Neural crest cell (in vitro differentiated cells): ENCODE results near the gene IWS1. TPM values are rescaled to one million over a fixed set of nuclear protein-coding genes. Genes with fewer than 3 reads are reported as not detected.

Source experiments
- DNase-seq: peaks from one replicate; pipeline ENCODE4 v3.0.0; 2021; ENCODE audit warnings: low read depth, mixed read lengths, low spot score
- H3K27ac Mint-ChIP-seq: one replicate; pipeline ENCODE4 v1.8.0; 2021; ENCODE audit warnings: mild to moderate bottlenecking, mixed read lengths; ENCODE audit not compliant: unreplicated experiment
- H3K27me3 Mint-ChIP-seq: 2 replicates; pipeline ENCODE4 v1.8.0; 2021; ENCODE audit warnings: low read depth, mild to moderate bottlenecking, mixed read lengths
- H3K36me3 Mint-ChIP-seq: 2 replicates; pipeline ENCODE4 v1.8.0; 2021; ENCODE audit warnings: low read depth, mild to moderate bottlenecking, mixed read lengths
- H3K4me1 Mint-ChIP-seq: 2 replicates; pipeline ENCODE4 v1.8.0; 2021; ENCODE audit warnings: mixed read lengths
- H3K4me3 Mint-ChIP-seq: one replicate; pipeline ENCODE4 v1.8.0; 2021; ENCODE audit warnings: mild to moderate bottlenecking, mixed read lengths
- H3K9me3 Mint-ChIP-seq: 2 replicates; pipeline ENCODE4 v1.8.0; 2021; ENCODE audit warnings: mixed read lengths
- CTCF ChIP-seq: fragments of 200-600 bp; sonication (generic); conservative IDR thresholded peaks from 2 replicates; pipeline ENCODE4 v1.5.0; 2021; ENCODE audit warnings: antibody characterized with exemption, mild to moderate bottlenecking
- total RNA-seq: library from RNA; stranded (reverse); gene quantifications from 2 replicates; pipeline ENCODE4 v1.2.1, GENCODE V29; 2021

IWS1 gene
- total RNA-seq, 1 donor from 2014 or later: 63.0 TPM

GRCh38 chr2:127537644-127538043, 11.4 kb upstream of the IWS1 start:
- Mint-ChIP-seq H3K27me3 (peaks cover 31% of the 10 kb centered on the region), H3K4me3 (no peak overlapping the region), H3K36me3 (no peaks in the 10 kb centered on the region), H3K27ac (no peak overlapping the region), H3K4me1 (no peaks in the 10 kb centered on the region), H3K9me3 (no peaks in the 10 kb centered on the region)
- DNase-seq: no peak
- TF ChIP-seq CTCF: no peak

DNA sequence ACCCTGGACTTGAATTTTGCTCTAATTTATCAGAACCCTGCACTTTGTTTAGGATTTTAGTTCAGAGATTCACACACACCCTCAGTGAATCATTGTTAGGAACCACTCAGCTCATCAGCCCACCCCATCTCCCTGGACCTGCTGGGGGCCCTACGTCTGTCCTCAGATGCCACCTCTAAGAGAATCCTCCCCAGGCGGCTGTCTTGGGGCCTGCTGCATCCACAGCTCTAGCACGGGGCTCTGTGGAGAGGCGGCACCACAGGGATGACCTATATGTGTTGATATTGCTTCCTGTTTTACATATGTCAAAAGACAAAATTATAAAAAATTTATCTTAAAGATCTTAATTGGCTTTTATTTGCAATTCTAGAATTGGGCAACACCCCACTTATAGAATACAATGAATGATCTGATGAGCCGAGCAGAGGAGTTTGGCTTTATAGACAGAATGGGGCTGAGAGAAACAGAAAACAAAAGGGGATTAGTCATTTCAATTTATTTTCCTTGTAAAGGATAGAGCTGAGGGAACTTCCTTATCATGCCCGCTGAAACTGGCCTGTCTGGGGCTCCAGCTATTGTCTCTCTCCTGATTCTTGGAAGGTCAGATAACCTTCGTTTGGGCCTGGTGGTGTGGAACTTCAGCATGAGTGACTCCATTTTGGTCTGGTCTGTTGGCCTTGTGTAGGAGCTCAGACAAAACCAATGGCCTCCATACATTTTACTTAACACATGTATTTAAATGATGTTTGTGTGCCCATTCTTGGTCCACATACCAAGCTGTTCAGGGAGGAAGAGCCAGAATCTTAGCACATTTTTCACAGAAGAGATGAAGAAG, 10.6 kb upstream of the IWS1 start:
- H3K4me3 Mint-ChIP-seq: no peak overlapping the region
- H3K36me3 Mint-ChIP-seq: no peaks in the 10 kb centered on the region
- no peak for TF ChIP-seq CTCF
- H3K27me3 Mint-ChIP-seq: peaks cover 27% of the 10 kb centered on the region
- DNase-seq: no peak
- no peaks in the 10 kb centered on the region for H3K9me3 Mint-ChIP-seq
- no peaks in the 10 kb centered on the region for H3K4me1 Mint-ChIP-seq
- no peak overlapping the region for H3K27ac Mint-ChIP-seq

DNA sequence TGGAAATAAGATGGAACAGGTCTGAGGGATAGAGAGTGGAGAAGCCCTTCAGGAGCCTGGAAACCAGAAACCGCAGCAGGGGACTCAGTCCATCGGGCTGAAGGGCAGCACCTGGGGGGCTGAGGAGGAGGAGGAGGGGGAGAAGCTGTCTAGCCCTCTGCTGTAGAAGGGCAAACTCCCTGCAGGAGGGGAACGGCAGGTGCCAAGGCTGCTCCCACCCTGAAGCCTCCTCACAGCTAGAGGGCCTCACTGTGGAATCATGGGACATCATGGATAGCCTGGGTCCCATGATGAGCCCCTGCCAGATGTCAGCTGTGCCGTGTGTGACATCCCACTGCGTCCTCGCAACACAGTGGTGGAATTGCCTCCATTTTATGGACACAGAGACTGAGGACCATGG, 9.6 kb upstream of the IWS1 start:
- no peak for TF ChIP-seq CTCF
- Mint-ChIP-seq H3K27me3 (peaks cover 27% of the 10 kb centered on the region), H3K27ac (no peak overlapping the region), H3K9me3 (no peaks in the 10 kb centered on the region), H3K4me3 (no peak overlapping the region), H3K4me1 (no peaks in the 10 kb centered on the region), H3K36me3 (no peaks in the 10 kb centered on the region)
- DNase-seq: no peak

DNA sequence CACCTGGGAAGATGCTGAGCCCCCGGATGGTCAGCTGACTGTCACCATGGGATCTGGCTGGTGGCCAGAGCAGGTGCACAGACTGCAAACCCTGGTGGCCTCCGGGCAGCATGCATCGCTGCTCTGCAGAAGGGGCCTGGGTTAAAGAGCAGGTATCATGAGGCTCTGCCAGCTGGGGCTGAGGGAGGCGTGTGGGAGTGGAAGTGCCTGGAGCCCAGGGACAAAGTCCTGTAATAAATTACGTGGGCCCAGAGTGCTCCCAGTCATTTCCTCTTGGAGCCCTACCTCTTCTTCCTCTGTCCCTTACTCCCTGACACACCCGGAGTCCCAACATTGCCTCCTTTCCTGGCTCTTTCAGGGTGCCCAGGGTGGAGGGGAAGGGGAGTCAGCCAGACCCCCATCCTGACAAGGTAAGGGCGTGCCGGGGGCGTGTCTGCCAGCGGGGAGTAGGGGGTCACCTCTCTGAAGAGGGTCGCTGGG, 9.2 kb upstream of the IWS1 start, which contains the start of gene MYO7B:
MYO7B (plus strand) TSS at position 262 of the 480 bp plus-strand sequence. CDS start 24,040 bp downstream, outside the sequence.
- H3K4me1 Mint-ChIP-seq: no peaks in the 10 kb centered on the region
- H3K27me3 Mint-ChIP-seq: peaks cover 27% of the 10 kb centered on the region
- no peak within 1 kb of the TSS for H3K27ac Mint-ChIP-seq
- TF ChIP-seq CTCF: no peak
- DNase-seq: no peak
- H3K9me3 Mint-ChIP-seq: no peaks in the 10 kb centered on the region
- H3K36me3 Mint-ChIP-seq: no peaks in the 10 kb centered on the region
- no peak within 1 kb of the TSS for H3K4me3 Mint-ChIP-seq

DNA sequence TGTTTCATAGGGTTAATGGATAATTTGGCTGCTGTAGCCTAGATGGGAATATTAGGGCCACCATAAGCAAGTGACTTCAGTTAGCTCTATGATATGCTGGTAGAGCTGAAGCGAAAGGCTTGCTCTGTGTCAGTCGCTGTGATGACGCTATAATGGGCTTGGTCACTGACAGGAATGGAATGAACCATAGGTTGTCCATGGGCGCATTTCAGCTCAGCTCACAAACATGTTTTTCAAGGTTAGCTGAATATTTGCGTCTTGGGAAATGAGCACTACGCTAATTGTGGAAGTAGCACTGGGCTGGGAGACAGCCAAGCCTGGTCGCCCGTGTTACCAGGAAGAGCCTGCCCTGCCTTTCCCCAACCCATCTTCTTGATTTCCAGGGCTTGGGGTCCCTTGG, 6.0 kb upstream of the IWS1 start:
- no peak overlapping the region for H3K27ac Mint-ChIP-seq
- peaks cover 11% of the 10 kb centered on the region for H3K4me1 Mint-ChIP-seq
- no peak for DNase-seq
- H3K4me3 Mint-ChIP-seq: no peak overlapping the region
- peaks cover 14% of the 10 kb centered on the region for H3K27me3 Mint-ChIP-seq
- no peak for TF ChIP-seq CTCF
- H3K9me3 Mint-ChIP-seq: peaks cover 2% of the 10 kb centered on the region
- no peaks in the 10 kb centered on the region for H3K36me3 Mint-ChIP-seq
